Erythroblast (primary cell): ENCODE results near the gene MYL6B.

Experiments
- GATA1 ChIP-seq: IDR thresholded peaks from 2 replicates; pipeline ENCODE4 v1.6.1; 2011; ENCODE audit warnings: low read depth, mild to moderate bottlenecking, control low read depth, low read length, moderate library complexity
- POLR2A ChIP-seq: IDR thresholded peaks from 2 replicates; pipeline ENCODE4 v1.6.1; 2011; ENCODE audit warnings: mild to moderate bottlenecking, low read length

- TF ChIP-seq POLR2A (peak; percentile 36), GATA1 (no peak)
Measured at GRCh38 chr12:56163533-56164344, 11.4 kb downstream of the MYL6B start.
